Cardiac septum (tissue), 1 donor: ENCODE data around the gene NUP37. TPM values are rescaled to one million over a fixed set of nuclear protein-coding genes. Genes with fewer than 3 reads are reported as not detected.

Source experiments
- DNase-seq: peaks from one replicate; pipeline ENCODE4 v3.0.0-alpha.2; 2020; ENCODE audit warnings: low spot score
- intact Hi-C: fragments of 100-400 bp; cut with DNase I; formaldehyde crosslinking; loops from one replicate; pipeline ENCODE4 v1.14.0; 2022
- total RNA-seq: library from RNA; stranded (reverse); fragmentation: NEBNext Ultra II Directional; extraction: Animal tissue kit (Norgen Biotek cat#: 25700); gene quantifications from one replicate; pipeline ENCODE4 v1.2.1, GENCODE V29; 2021
- donor health status: DM: no; HTN: no; CAD: no.

The NUP37 gene
- total RNA-seq, 1 donor from 2014 or later = 16.0 TPM

- DNase-seq = no peak
- intact Hi-C loops = no loop called here
These were observed 69.1 kb downstream of the NUP37 start for GRCh38 chr12:102050660-102051430.

- no peak for DNase-seq
- intact Hi-C loops = no loop called here
These were observed 76.0 kb downstream of the NUP37 start for GRCh38 chr12:102043928-102044327.

GRCh38 chr12:102033991-102034745, 85.7 kb downstream of the NUP37 start:
- no peak for DNase-seq
- intact Hi-C loops = no loop called here

- intact Hi-C loops = no loop called here
- no peak for DNase-seq
These were observed 88.1 kb downstream of the NUP37 start for GRCh38 chr12:102031852-102032251.

GRCh38 chr12:102029141-102029540, 90.8 kb downstream of the NUP37 start:
- intact Hi-C loops = no loop called here
- no peak for DNase-seq

- intact Hi-C loops = no loop called here
- no peak for DNase-seq
These were observed 93.2 kb downstream of the NUP37 start for GRCh38 chr12:102026728-102027127.

- intact Hi-C loops = no loop called here
- no peak for DNase-seq
These were observed 95.1 kb downstream of the NUP37 start for GRCh38 chr12:102024765-102025164.

- intact Hi-C loops = no loop called here
- no peak for DNase-seq
These were observed 96.5 kb downstream of the NUP37 start for GRCh38 chr12:102023343-102023930.

Other genes with a start within 250 kb of the NUP37 start
- gene DRAM1, start 242.5 kb downstream of the NUP37 start, total RNA-seq = 5.4 TPM
- gene WASHC3, start 58.1 kb downstream of the NUP37 start, total RNA-seq = 38.5 TPM
- 0.51 TPM for gene PARPBP, start 69 bp upstream of the NUP37 start, total RNA-seq
- not detected for gene PMCH, start 77.7 kb upstream of the NUP37 start, total RNA-seq